ENCODE data around the gene RSRC2.
A peak's percentile ranks its signal among the peaks of the same experiment; 100 is the strongest.
"Not testable (repeated sequence)": the region's sequence is repeated elsewhere in the genome, so short reads cannot be mapped to it uniquely, and the experiment has no call there.

Gene RSRC2

GRCh38 chr12:122467983-122468382 lies 58.8 kb downstream of the RSRC2 start:
- Histone ChIP-seq H4K20me1 (peaks cover 0 to 11% (median 0%) of the 10 kb centered on the region in 11 experiments; a peak in 7 of 22 replicates), H3K9me3 (replicated peaks in 1 of 11) (no peaks in the 10 kb centered on the region), H3K27ac (no peak overlapping the region), H3K4me1 (peaks cover 0 to 9% (median 0%) of the 10 kb centered on the region in 10 experiments; a peak in 5 of 20 replicates), H3K27me3 (no peaks in the 10 kb centered on the region), H3K36me3 (peaks cover 9 to 23% (median 17%) of the 10 kb centered on the region in 11 experiments; a peak in 21 of 22 replicates), H3K4me2 (no peak overlapping the region), H3K4me3 (no peak overlapping the region), H3K9ac (no peak overlapping the region)
- TF ChIP-seq Cebpa-rat (IDR thresholded peaks at IDR 0.05), result no peak

GRCh38 chr12:122464317-122465042 lies 62.3 kb downstream of the RSRC2 start:
- H3K4me1 ChIP-seq, result peaks cover 0 to 13% (median 3%) of the 10 kb centered on the region in 10 experiments; a peak in 16 of 20 replicates
- not testable (repeated sequence) for H3K4me3 ChIP-seq; H3K36me3 ChIP-seq; H4K20me1 ChIP-seq; H3K27me3 ChIP-seq; H3K27ac ChIP-seq; H3K9me3 ChIP-seq (replicated peaks in 1 of 11); H3K4me2 ChIP-seq; H3K9ac ChIP-seq
- TF ChIP-seq Cebpa-rat (IDR thresholded peaks at IDR 0.05), result 0 out of 22 replicates have a peak, but pooled peaks of 2 of the 11 experiments have one; percentile 28

GRCh38 chr12:122460641-122461040 lies 66.1 kb downstream of the RSRC2 start:
- Histone ChIP-seq H3K9me3 (replicated peaks in 1 of 11) (no peaks in the 10 kb centered on the region), H3K9ac (no peak overlapping the region), H3K4me1 (peaks cover 3 to 14% (median 10%) of the 10 kb centered on the region in 10 experiments; a peak in 17 of 20 replicates), H3K36me3 (no peaks in the 10 kb centered on the region), H4K20me1 (no peaks in the 10 kb centered on the region), H3K27me3 (no peaks in the 10 kb centered on the region), H3K27ac (no peak overlapping the region), H3K4me3 (no peak overlapping the region), H3K4me2 (no peak overlapping the region)
- no peak for TF ChIP-seq Cebpa-rat (IDR thresholded peaks at IDR 0.05)

- no peak overlapping the region for H3K4me3 ChIP-seq
- peaks cover 3 to 15% (median 11%) of the 10 kb centered on the region in 10 experiments; a peak in 17 of 20 replicates for H3K4me1 ChIP-seq
- no peaks in the 10 kb centered on the region for H4K20me1 ChIP-seq
- H3K4me2 ChIP-seq, result no peak overlapping the region
- no peak overlapping the region for H3K9ac ChIP-seq
- H3K36me3 ChIP-seq, result no peaks in the 10 kb centered on the region
- H3K27ac ChIP-seq, result no peak overlapping the region
- no peaks in the 10 kb centered on the region for H3K9me3 ChIP-seq (replicated peaks in 1 of 11)
- TF ChIP-seq Cebpa-rat (IDR thresholded peaks at IDR 0.05), result no peak
- no peaks in the 10 kb centered on the region for H3K27me3 ChIP-seq
Measured at GRCh38 chr12:122460061-122460460, 66.7 kb downstream of the RSRC2 start.

GRCh38 chr12:122459211-122459610 lies 67.5 kb downstream of the RSRC2 start:
- Histone ChIP-seq H3K4me3 (no peak overlapping the region), H3K4me2 (peak overlapping the region in 8 of 11 experiments; percentile 8 to 58 (median 42); a peak in 11 of 22 replicates), H3K4me1 (peaks cover 5 to 23% (median 17%) of the 10 kb centered on the region in 10 experiments), H3K27me3 (no peaks in the 10 kb centered on the region), H3K9ac (no peak overlapping the region), H4K20me1 (no peaks in the 10 kb centered on the region), H3K9me3 (replicated peaks in 1 of 11) (no peaks in the 10 kb centered on the region), H3K27ac (no peak overlapping the region), H3K36me3 (no peaks in the 10 kb centered on the region)
- TF ChIP-seq Cebpa-rat (IDR thresholded peaks at IDR 0.05), result peak in 6 of 11 experiments; percentile 49 to 78 (median 60); a peak in 9 of 22 replicates

GRCh38 chr12:122458105-122459035 lies 68.4 kb downstream of the RSRC2 start:
- Histone ChIP-seq H3K4me2 (peak overlapping the region in 7 of 11 experiments; percentile 8 to 58 (median 44); a peak in 6 of 22 replicates), H3K27ac (no peak overlapping the region), H3K4me1 (peaks cover 13 to 31% (median 25%) of the 10 kb centered on the region in 10 experiments), H3K4me3 (no peak overlapping the region), H3K36me3 (no peaks in the 10 kb centered on the region), H4K20me1 (no peaks in the 10 kb centered on the region), H3K9ac (no peak overlapping the region), H3K27me3 (no peaks in the 10 kb centered on the region), H3K9me3 (replicated peaks in 1 of 11) (no peaks in the 10 kb centered on the region)
- no peak for TF ChIP-seq Cebpa-rat (IDR thresholded peaks at IDR 0.05)

- H3K27ac ChIP-seq, result no peak overlapping the region; a peak in 1 of 22 replicates
- no peaks in the 10 kb centered on the region for H4K20me1 ChIP-seq
- no peaks in the 10 kb centered on the region for H3K36me3 ChIP-seq
- no peak overlapping the region for H3K9ac ChIP-seq
- no peak overlapping the region for H3K4me3 ChIP-seq
- no peak overlapping the region for H3K4me2 ChIP-seq
- TF ChIP-seq Cebpa-rat (IDR thresholded peaks at IDR 0.05), result no peak
- H3K9me3 ChIP-seq (replicated peaks in 1 of 11), result no peaks in the 10 kb centered on the region
- H3K4me1 ChIP-seq, result peaks cover 19 to 39% (median 31%) of the 10 kb centered on the region in 10 experiments
- no peaks in the 10 kb centered on the region for H3K27me3 ChIP-seq
Measured at GRCh38 chr12:122457627-122458026, 69.1 kb downstream of the RSRC2 start.

- Histone ChIP-seq H3K4me3 (no peak overlapping the region), H3K4me1 (peaks cover 20 to 49% (median 41%) of the 10 kb centered on the region in 10 experiments), H4K20me1 (no peaks in the 10 kb centered on the region), H3K27me3 (no peaks in the 10 kb centered on the region), H3K4me2 (peak overlapping the region in 8 of 11 experiments; percentile 54 to 91 (median 79); a peak in 12 of 22 replicates), H3K9ac (peak overlapping the region in 1 of 11 experiments; percentile 76; a peak in 3 of 22 replicates), H3K27ac (peak overlapping the region in 10 of 11 experiments; percentile 31 to 91 (median 81); a peak in 18 of 22 replicates), H3K36me3 (no peaks in the 10 kb centered on the region), H3K9me3 (replicated peaks in 1 of 11) (no peaks in the 10 kb centered on the region)
- TF ChIP-seq Cebpa-rat (IDR thresholded peaks at IDR 0.05), result no peak
Measured at GRCh38 chr12:122454739-122455138, 72.0 kb downstream of the RSRC2 start.
